K562 (cell line): ENCODE measurements around the gene DIPK1A. TPM values are rescaled to one million over a fixed set of nuclear protein-coding genes. Genes with fewer than 3 reads are reported as not detected.

Experiments used
- GTF2F1 ChIP-seq: IDR thresholded peaks from 2 replicates; pipeline ENCODE4 v1.6.1; 2011; ENCODE audit warnings: low read depth, low read length, improper control_type of control experiment
- HOMEZ ChIP-seq: fragments of 250-450 bp; sonication (Bioruptor Pico); IDR thresholded peaks from 2 replicates; pipeline ENCODE4 v1.4.0; 2020; ENCODE audit warnings: mild to moderate bottlenecking, moderate library complexity
- MLX ChIP-seq, 2 experiments: fragments of 450-650 bp in 1 of 2; sonication (generic) in 1 of 2; formaldehyde crosslinking; conservative IDR thresholded peaks; 2 replicates each; pipeline versions ENCODE4 v1.4.0 to v1.8.1; 2020 to 2022; ENCODE audit warnings: mild to moderate bottlenecking in 1 of 2, missing genetic modification reagents in 1 of 2
- REST ChIP-seq, 2 experiments: fragments of 450-650 bp; formaldehyde crosslinking in 1 of 2; IDR thresholded peaks; 2 replicates each; pipeline versions ENCODE4 v1.4.0 to v1.6.1; 2014 to 2020; ENCODE audit warnings: mild to moderate bottlenecking in 2 of 2, borderline replicate concordance in 1 of 2, low read depth in 1 of 2
- polyA plus RNA-seq, 8 experiments: library from polyadenylated mRNA; depleted of rRNA in 4 of 8; stranded (reverse) in 5 of 8; unstranded in 3 of 8; fragments of >200 nt; fragmentation: Nextera tagmentation in 2 of 8; fragmentation: Illumina TruSeq in 1 of 8; extraction: Ambion mirVana in 2 of 8; extraction: Trizol in 1 of 8; gene quantifications; 2 replicates each; pipeline versions ENCODE4 v1.2.1 to v1.2.3, GENCODE V29; 2011 to 2014; ENCODE audit warnings: inconsistent platforms in 1 of 8, missing spikeins in 1 of 8
- total RNA-seq, 7 experiments: library from RNA; depleted of rRNA in 6 of 7; stranded (reverse); fragments of >200 nt in 6 of 7; fragmentation: Illumina TruSeq in 2 of 7; extraction: Trizol in 2 of 7; gene quantifications; 2 replicates each; pipeline versions ENCODE4 v1.2.1 to v1.2.3, GENCODE V29; 2011 to 2021; ENCODE audit warnings: low replicate concordance in 1 of 7

DIPK1A gene
- total and polyA plus RNA-seq, 9 of the 15 experiments (the other 6 are each of a cell fraction or from before 2014, with no cell fraction given) = 0.54 to 2.5 (median 1.3) TPM

- TF ChIP-seq REST (IDR thresholded peaks at IDR 0.05; ENCODE audit: borderline replicate concordance) = peak; percentile 69; the same call in 1 of the 2 replicates
- no peak for TF ChIP-seq REST (CRISPR knock-in tag; IDR thresholded peaks at IDR 0.05; ENCODE audit: low read depth)
- no peak for TF ChIP-seq HOMEZ
- TF ChIP-seq MLX (CRISPR knock-in tag; conservative IDR thresholded peaks at IDR 0.05) = no peak
- no peak for TF ChIP-seq GTF2F1
Measured at GRCh38 chr1:92817986-92818764, 143.1 kb downstream of the DIPK1A start (continued).
